ENCODE data around the gene NUDT16L1.

DNA sequence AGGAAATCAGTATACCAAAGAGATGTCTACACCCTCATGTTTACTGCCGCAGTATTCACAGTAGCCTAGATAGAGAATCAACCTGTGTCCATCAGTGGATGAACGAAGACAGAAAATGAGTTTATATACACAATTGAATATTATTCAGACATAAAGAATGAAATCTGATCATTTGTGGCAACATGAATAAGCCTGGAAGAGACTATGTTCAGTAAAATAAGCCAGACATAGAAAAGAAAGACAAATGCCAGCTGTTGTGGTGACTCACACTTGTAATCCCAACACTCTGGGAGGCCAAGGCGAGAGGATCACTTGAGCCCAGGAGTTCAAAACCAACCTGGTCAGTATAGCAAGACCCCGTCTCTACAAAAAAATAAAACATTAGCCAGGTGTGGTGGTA is 16.1 kb downstream of the NUDT16L1 start:
- TF ChIP-seq CTCF (conservative IDR thresholded peaks at IDR 0.05; ENCODE audit: low read depth, low read length) (no peak), SMC3 (IDR thresholded peaks at IDR 0.05; ENCODE audit: low read depth, low read length) (no peak), POLR2A (IDR thresholded peaks at IDR 0.05; ENCODE audit: low read depth, low read length) (no peak), NFE2L2 (IDR thresholded peaks at IDR 0.05; ENCODE audit: low read depth, low read length) (no peak), RCOR1 (IDR thresholded peaks at IDR 0.05; ENCODE audit: insufficient replicate concordance, low read length) (no peak), CEBPB (IDR thresholded peaks at IDR 0.05; ENCODE audit: low read depth, low read length) (no peak), ELK1 (IDR thresholded peaks at IDR 0.05; ENCODE audit: borderline replicate concordance, low read depth, low read length) (no peak), MXI1 (IDR thresholded peaks at IDR 0.05; ENCODE audit: borderline replicate concordance, low read depth, low read length) (no peak)
- TF ChIP-seq, protein P1, sequence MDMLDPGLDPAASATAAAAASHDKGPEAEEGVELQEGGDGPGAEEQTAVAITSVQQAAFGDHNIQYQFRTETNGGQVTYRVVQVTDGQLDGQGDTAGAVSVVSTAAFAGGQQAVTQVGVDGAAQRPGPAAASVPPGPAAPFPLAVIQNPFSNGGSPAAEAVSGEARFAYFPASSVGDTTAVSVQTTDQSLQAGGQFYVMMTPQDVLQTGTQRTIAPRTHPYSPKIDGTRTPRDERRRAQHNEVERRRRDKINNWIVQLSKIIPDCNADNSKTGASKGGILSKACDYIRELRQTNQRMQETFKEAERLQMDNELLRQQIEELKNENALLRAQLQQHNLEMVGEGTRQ (IDR thresholded peaks at IDR 0.05; ENCODE audit: low read depth, low read length), result no peak
